ENCODE measurements around the gene CASP2.

DNA sequence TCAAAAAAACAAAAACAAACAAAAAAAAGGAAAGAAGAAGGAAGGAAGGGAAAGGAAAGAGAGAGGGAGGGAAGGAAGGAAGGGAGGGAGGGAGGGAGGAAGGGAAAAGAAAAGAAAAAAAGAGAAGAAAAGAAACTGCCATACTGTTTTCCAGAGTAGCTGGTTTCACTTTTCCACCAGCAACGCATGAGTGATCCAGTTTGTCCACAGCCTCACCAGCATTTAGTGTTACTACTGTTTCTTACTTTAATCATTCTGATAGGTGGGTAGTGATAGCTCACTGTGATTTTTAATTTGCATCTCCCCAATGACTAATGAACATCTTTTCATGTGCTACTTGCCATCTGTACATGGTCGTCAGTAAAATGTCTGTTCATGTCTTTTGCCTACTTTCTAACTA is 15.3 kb upstream of the CASP2 start:
- TF ChIP-seq, protein P1, sequence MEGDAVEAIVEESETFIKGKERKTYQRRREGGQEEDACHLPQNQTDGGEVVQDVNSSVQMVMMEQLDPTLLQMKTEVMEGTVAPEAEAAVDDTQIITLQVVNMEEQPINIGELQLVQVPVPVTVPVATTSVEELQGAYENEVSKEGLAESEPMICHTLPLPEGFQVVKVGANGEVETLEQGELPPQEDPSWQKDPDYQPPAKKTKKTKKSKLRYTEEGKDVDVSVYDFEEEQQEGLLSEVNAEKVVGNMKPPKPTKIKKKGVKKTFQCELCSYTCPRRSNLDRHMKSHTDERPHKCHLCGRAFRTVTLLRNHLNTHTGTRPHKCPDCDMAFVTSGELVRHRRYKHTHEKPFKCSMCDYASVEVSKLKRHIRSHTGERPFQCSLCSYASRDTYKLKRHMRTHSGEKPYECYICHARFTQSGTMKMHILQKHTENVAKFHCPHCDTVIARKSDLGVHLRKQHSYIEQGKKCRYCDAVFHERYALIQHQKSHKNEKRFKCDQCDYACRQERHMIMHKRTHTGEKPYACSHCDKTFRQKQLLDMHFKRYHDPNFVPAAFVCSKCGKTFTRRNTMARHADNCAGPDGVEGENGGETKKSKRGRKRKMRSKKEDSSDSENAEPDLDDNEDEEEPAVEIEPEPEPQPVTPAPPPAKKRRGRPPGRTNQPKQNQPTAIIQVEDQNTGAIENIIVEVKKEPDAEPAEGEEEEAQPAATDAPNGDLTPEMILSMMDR (IDR thresholded peaks at IDR 0.05) = no peak
- TF ChIP-seq POLR2A (IDR thresholded peaks at IDR 0.05) = no peak
